ENCODE data around the gene WDCP. TPM values are rescaled to one million over a fixed set of nuclear protein-coding genes. Genes with fewer than 3 reads are reported as not detected.
"Not testable (repeated sequence)": the region's sequence is repeated elsewhere in the genome, so short reads cannot be mapped to it uniquely, and the experiment has no call there.

The WDCP gene
- 10.6 to 12.6 TPM (median 12.5 TPM) in 3 replicates for total RNA-seq
- long read RNA-seq, transcript WDCP-201 (4 exons, 3,817 nt), result major isoform, 5 of 10 reads
- long read RNA-seq, partial matches to known transcripts, result 0 of 10 reads
- long read RNA-seq, other reads (novel, unspliced or antisense), result 5 of 10 reads

GRCh38 chr2:24046930-24047702, at the start of gene WDCP:
TSS of gene WDCP (minus strand) at chr2:24047391. CDS start at chr2:24039494, 7,897 bp downstream.
- Mint-ChIP-seq H3K9me3 (ENCODE audit: low read depth) (no peaks in the 10 kb centered on the region), H3K27ac (ENCODE audit: unreplicated experiment) (peak within 1 kb of the TSS; percentile 91), H3K27me3 (ENCODE audit: low read depth) (no peaks in the 10 kb centered on the region), H3K4me1 (ENCODE audit: low read depth) (peaks cover 24% of the 10 kb centered on the region), H3K36me3 (ENCODE audit: low read depth) (no peaks in the 10 kb centered on the region), H3K4me3 (ENCODE audit: unreplicated experiment) (peak within 1 kb of the TSS; percentile 85)
- TF ChIP-seq CTCF (IDR thresholded peaks at IDR 0.05), result no peak
- DNase-seq (ENCODE audit: low spot score), result peak; percentile 96

GRCh38 chr2:24095171-24095677, 48.0 kb upstream of the WDCP start:
- H3K27me3 Mint-ChIP-seq (ENCODE audit: low read depth); H3K4me1 Mint-ChIP-seq (ENCODE audit: low read depth); H3K4me3 Mint-ChIP-seq (ENCODE audit: unreplicated experiment); H3K27ac Mint-ChIP-seq (ENCODE audit: unreplicated experiment); DNase-seq (ENCODE audit: low spot score): not testable (repeated sequence)
- Mint-ChIP-seq H3K9me3 (ENCODE audit: low read depth) (peaks cover 22% of the 10 kb centered on the region), H3K36me3 (ENCODE audit: low read depth) (peaks cover 24% of the 10 kb centered on the region)

GRCh38 chr2:24093270-24093669, 46.1 kb upstream of the WDCP start:
- H3K27ac Mint-ChIP-seq (ENCODE audit: unreplicated experiment); H3K4me1 Mint-ChIP-seq (ENCODE audit: low read depth): not testable (repeated sequence)

GRCh38 chr2:24088821-24089359, 41.7 kb upstream of the WDCP start:
- H3K27me3 Mint-ChIP-seq (ENCODE audit: low read depth), result no peaks in the 10 kb centered on the region
- peaks cover 9% of the 10 kb centered on the region for H3K4me1 Mint-ChIP-seq (ENCODE audit: low read depth)
- H3K4me3 Mint-ChIP-seq (ENCODE audit: unreplicated experiment), result no peak overlapping the region
- no peak overlapping the region for H3K27ac Mint-ChIP-seq (ENCODE audit: unreplicated experiment)
- peaks cover 6% of the 10 kb centered on the region for H3K36me3 Mint-ChIP-seq (ENCODE audit: low read depth)
- H3K9me3 Mint-ChIP-seq (ENCODE audit: low read depth), result no peaks in the 10 kb centered on the region
- DNase-seq (ENCODE audit: low spot score), result no peak
- no peak for TF ChIP-seq CTCF (IDR thresholded peaks at IDR 0.05)

More at GRCh38 chr2:24093270-24093669, 46.1 kb upstream of the WDCP start:
- peaks cover 12% of the 10 kb centered on the region for H3K9me3 Mint-ChIP-seq (ENCODE audit: low read depth)
- DNase-seq (ENCODE audit: low spot score); H3K27me3 Mint-ChIP-seq (ENCODE audit: low read depth); H3K4me3 Mint-ChIP-seq (ENCODE audit: unreplicated experiment): not testable (repeated sequence)
- H3K36me3 Mint-ChIP-seq (ENCODE audit: low read depth), result peaks cover 24% of the 10 kb centered on the region

GRCh38 chr2:24087032-24087431, 39.8 kb upstream of the WDCP start:
- Mint-ChIP-seq H3K4me1 (ENCODE audit: low read depth) (peaks cover 23% of the 10 kb centered on the region), H3K4me3 (ENCODE audit: unreplicated experiment) (no peak overlapping the region), H3K27ac (ENCODE audit: unreplicated experiment) (no peak overlapping the region), H3K36me3 (ENCODE audit: low read depth) (peaks cover 9% of the 10 kb centered on the region), H3K27me3 (ENCODE audit: low read depth) (no peaks in the 10 kb centered on the region), H3K9me3 (ENCODE audit: low read depth) (no peaks in the 10 kb centered on the region)
- DNase-seq (ENCODE audit: low spot score), result no peak
- TF ChIP-seq CTCF (IDR thresholded peaks at IDR 0.05), result no peak

GRCh38 chr2:24086241-24086640, 39.0 kb upstream of the WDCP start:
- Mint-ChIP-seq H3K9me3 (ENCODE audit: low read depth) (no peaks in the 10 kb centered on the region), H3K4me3 (ENCODE audit: unreplicated experiment) (no peak overlapping the region), H3K36me3 (ENCODE audit: low read depth) (peaks cover 13% of the 10 kb centered on the region)

More at GRCh38 chr2:24086241-24086640, 39.0 kb upstream of the WDCP start:
- Mint-ChIP-seq H3K27ac (ENCODE audit: unreplicated experiment) (no peak overlapping the region), H3K27me3 (ENCODE audit: low read depth) (no peaks in the 10 kb centered on the region), H3K4me1 (ENCODE audit: low read depth) (peaks cover 23% of the 10 kb centered on the region)
- no peak for DNase-seq (ENCODE audit: low spot score)
- TF ChIP-seq CTCF (IDR thresholded peaks at IDR 0.05), result no peak

Data from chondrocyte (in vitro differentiated cells).